Measurements from ENCODE around the gene NRXN2. TPM values are rescaled to one million over a fixed set of nuclear protein-coding genes. Genes with fewer than 3 reads are reported as not detected.

Gene NRXN2
- polyA plus RNA-seq, 1 experiment: 0.20 TPM

- H3K4me3 ChIP-seq (ENCODE audit: low read depth, low read length): no peak overlapping the region
- POLR2A ChIA-PET: interaction anchor here (0.7 kb wide), 1 partner anchor 97 kb away, joined by 3 read pairs; no protein-coding TSS in a partner anchor
- CTCF ChIA-PET: interaction anchor here (0.7 to 3.2 kb wide), 5 partner anchors 9 to 71 kb away, joined by 3 to 10 read pairs (median 3); partner anchors contain the start of gene RASGRP2
- peaks cover 18% of the 10 kb centered on the region for H3K36me3 ChIP-seq (ENCODE audit: control insufficient read depth, insufficient read depth, low read length)
- H3K27me3 ChIP-seq (ENCODE audit: control insufficient read depth, insufficient read depth, low read length): no peaks in the 10 kb centered on the region
- DNase-seq (ENCODE audit: low read depth): no peak
- TF ChIP-seq CTCF (IDR thresholded peaks at IDR 0.05; ENCODE audit: insufficient read depth, low read depth, low read length): no peak
These were observed 36.2 kb upstream of the NRXN2 start for GRCh38 chr11:64759131-64759721.

GRCh38 chr11:64758330-64759079 lies 35.5 kb upstream of the NRXN2 start:
- no peak for DNase-seq (ENCODE audit: low read depth)
- H3K36me3 ChIP-seq (ENCODE audit: control insufficient read depth, insufficient read depth, low read length): peaks cover 11% of the 10 kb centered on the region
- H3K4me3 ChIP-seq (ENCODE audit: low read depth, low read length): no peak overlapping the region
- TF ChIP-seq CTCF (IDR thresholded peaks at IDR 0.05; ENCODE audit: insufficient read depth, low read depth, low read length): no peak
- ChIA-PET CTCF (interaction anchor here (2.6 to 3.2 kb wide), 2 partner anchors 10 to 15 kb away, joined by 9 to 10 read pairs; partner anchors contain the start of gene RASGRP2), POLR2A (no interaction called here)
- no peaks in the 10 kb centered on the region for H3K27me3 ChIP-seq (ENCODE audit: control insufficient read depth, insufficient read depth, low read length)

GRCh38 chr11:64757549-64758329 lies 34.7 kb upstream of the NRXN2 start:
- Histone ChIP-seq H3K27me3 (ENCODE audit: control insufficient read depth, insufficient read depth, low read length) (no peaks in the 10 kb centered on the region), H3K36me3 (ENCODE audit: control insufficient read depth, insufficient read depth, low read length) (peaks cover 5% of the 10 kb centered on the region), H3K4me3 (ENCODE audit: low read depth, low read length) (no peak overlapping the region)
- ChIA-PET POLR2A (interaction anchor here (0.6 kb wide), 1 partner anchor 1902 kb away, joined by 5 read pairs; no protein-coding TSS in a partner anchor), CTCF (interaction anchor here (0.6 to 3.2 kb wide), 3 partner anchors 10 to 73 kb away, joined by 3 to 10 read pairs (median 9); partner anchors contain the start of gene RASGRP2)
- no peak for DNase-seq (ENCODE audit: low read depth)
- TF ChIP-seq CTCF (IDR thresholded peaks at IDR 0.05; ENCODE audit: insufficient read depth, low read depth, low read length): no peak

GRCh38 chr11:64755681-64756361 lies 32.8 kb upstream of the NRXN2 start:
- POLR2A ChIA-PET: no interaction called here
- H3K27me3 ChIP-seq (ENCODE audit: control insufficient read depth, insufficient read depth, low read length): no peaks in the 10 kb centered on the region
- no peak overlapping the region for H3K4me3 ChIP-seq (ENCODE audit: low read depth, low read length)
- H3K36me3 ChIP-seq (ENCODE audit: control insufficient read depth, insufficient read depth, low read length): no peaks in the 10 kb centered on the region
- TF ChIP-seq CTCF (IDR thresholded peaks at IDR 0.05; ENCODE audit: insufficient read depth, low read depth, low read length): no peak
- CTCF ChIA-PET: interaction anchor here (2.0 kb wide), 1 partner anchor 12 kb away, joined by 5 read pairs; no protein-coding TSS in a partner anchor
- no peak for DNase-seq (ENCODE audit: low read depth)
